Fibroblast of mammary gland (primary cell): Measurements from ENCODE around the gene LILRA6.
A peak's percentile ranks its signal among the peaks of the same experiment; 100 is the strongest.

Source experiments
- DNase-seq: peaks from one replicate; pipeline ENCODE4 v3.0.0-alpha.2; 2010; ENCODE audit warnings: low read depth
- H3K4me3 ChIP-seq: 2 replicates; pipeline ENCODE4 v1.5.1; 2011; ENCODE audit warnings: low read depth, mild to moderate bottlenecking, low read length, moderate library complexity; ENCODE audit not compliant: control insufficient read depth
- TF ChIP-seq, protein P1 (sequence below): conservative IDR thresholded peaks from 2 replicates; pipeline ENCODE4 v1.5.1; 2011; ENCODE audit warnings: low read depth, low read length, inconsistent platforms; ENCODE audit not compliant: control insufficient read depth, insufficient read depth

The LILRA6 gene

GRCh38 chr19:54188215-54188871 lies 54.2 kb downstream of the LILRA6 start:
- peak overlapping the region; percentile 70 for H3K4me3 ChIP-seq
- TF ChIP-seq, protein P1, sequence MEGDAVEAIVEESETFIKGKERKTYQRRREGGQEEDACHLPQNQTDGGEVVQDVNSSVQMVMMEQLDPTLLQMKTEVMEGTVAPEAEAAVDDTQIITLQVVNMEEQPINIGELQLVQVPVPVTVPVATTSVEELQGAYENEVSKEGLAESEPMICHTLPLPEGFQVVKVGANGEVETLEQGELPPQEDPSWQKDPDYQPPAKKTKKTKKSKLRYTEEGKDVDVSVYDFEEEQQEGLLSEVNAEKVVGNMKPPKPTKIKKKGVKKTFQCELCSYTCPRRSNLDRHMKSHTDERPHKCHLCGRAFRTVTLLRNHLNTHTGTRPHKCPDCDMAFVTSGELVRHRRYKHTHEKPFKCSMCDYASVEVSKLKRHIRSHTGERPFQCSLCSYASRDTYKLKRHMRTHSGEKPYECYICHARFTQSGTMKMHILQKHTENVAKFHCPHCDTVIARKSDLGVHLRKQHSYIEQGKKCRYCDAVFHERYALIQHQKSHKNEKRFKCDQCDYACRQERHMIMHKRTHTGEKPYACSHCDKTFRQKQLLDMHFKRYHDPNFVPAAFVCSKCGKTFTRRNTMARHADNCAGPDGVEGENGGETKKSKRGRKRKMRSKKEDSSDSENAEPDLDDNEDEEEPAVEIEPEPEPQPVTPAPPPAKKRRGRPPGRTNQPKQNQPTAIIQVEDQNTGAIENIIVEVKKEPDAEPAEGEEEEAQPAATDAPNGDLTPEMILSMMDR = no peak
- DNase-seq = peak; percentile 30

- no peak for DNase-seq
- no peak overlapping the region for H3K4me3 ChIP-seq
- TF ChIP-seq, protein P1 = no peak
These were observed 55.6 kb downstream of the LILRA6 start for GRCh38 chr19:54186934-54187381.
